ENCODE data around the gene CLASRP.
"Not testable (repeated sequence)": the region's sequence is repeated elsewhere in the genome, so short reads cannot be mapped to it uniquely, and the experiment has no call there.

CLASRP gene

GRCh38 chr19:45100201-45100600 is 61.4 kb downstream of the CLASRP start:
- DNase-seq (ENCODE audit: low read depth in 2 of 3, low spot score in 1 of 3) = no peak

DNA sequence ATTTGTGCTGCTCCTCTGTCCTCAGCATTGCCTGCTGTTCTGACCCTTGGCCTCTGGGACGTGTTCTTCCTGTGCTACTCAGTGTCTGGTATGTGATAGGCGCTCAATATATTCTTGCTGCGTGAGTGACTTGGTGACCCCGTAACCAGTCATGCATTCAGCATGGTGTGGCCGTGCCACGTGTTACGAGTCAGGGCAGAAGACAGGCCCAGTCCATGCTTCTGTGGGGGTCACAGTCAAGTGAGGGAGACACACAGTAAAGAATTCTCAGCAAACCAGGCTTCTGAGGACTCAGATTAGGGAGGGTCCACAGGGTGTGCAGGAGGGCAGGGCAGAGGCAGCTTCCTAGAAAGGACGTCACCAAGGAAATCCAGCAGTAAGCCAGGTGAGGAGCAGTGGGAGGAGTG is 62.0 kb downstream of the CLASRP start:
- DNase-seq (ENCODE audit: low read depth in 2 of 3, low spot score in 1 of 3) = no peak

GRCh38 chr19:45101806-45102205 is 63.0 kb downstream of the CLASRP start:
- no peak for DNase-seq (ENCODE audit: low read depth in 2 of 3, low spot score in 1 of 3)

DNA sequence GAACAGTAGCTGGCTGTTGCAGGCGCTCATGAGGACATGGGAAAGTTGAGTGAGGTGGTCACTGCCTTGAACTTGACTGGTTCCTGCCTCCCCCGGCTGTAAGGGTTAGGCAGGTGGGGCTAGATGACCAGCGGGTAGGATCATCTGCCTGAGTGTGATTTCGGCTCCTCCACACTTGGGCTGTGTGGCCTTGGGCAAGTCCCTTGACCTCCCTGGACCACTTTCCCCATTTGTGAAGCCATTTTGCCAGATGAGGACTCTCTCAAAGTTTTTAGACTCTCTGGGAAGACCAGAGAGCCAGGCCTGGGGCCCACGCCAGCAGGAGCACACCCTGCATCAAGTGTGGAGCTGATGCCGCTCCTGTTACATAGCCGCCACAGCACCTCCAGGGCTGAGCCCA is 63.6 kb downstream of the CLASRP start:
- no peak for DNase-seq (ENCODE audit: low read depth in 2 of 3, low spot score in 1 of 3)

DNA sequence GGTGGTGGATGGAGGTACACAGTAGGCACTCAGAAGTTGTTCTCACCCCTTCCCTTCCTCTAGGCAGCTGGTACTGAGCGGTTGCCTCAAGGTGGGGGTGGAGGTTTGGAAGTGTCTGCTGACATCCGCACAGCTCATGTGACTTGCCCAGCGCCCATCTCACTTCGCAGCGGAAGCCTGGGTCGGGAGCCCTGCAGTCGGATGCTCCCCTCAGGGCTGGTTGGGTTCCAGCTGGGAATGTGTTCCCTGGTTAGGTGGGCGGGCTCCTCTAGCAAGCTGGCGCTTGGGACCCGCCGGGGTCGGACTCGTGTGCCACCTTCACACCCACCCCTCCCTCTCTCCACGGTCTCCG is 64.3 kb downstream of the CLASRP start:
- no peak for DNase-seq (ENCODE audit: low read depth in 2 of 3, low spot score in 1 of 3)

DNA sequence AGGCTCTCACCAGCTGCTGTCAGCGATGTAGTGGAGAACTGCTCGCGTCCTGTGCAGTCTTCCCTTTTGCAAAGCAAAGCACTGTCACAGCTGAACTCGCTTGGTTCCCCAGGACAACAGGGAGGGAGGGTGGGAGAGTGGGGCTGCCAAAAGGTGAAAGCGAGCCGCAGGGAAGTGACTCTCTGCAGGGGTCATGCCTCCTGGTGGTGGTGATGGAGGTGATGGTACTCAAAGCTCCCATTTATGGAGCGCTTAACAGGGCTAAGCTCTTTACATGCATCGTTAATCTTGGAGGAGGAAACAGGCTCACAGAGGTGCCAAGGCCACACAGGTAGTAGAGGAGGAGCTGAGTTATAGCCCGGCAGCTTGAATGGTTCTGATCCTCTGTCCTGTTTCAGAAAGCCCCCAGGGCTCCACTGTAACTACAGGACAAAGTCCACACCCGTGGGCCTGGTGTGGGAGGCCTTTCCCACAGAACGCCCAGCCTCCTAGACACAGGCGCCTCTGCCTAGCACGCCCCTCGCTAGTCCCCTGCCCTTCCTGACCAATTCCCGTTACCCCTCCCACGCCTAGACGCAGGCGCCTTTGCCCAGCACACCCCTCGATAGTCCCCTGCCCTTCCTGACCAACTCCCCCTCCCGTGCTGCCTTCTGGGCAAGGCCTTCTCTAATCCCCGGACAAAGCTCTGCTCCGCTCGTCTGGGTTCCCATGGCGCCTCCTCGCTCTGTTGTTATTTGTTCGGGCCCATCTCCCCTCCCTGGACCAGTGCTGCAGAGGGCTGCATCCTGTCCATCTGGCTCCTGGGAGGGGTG is 64.9 kb downstream of the CLASRP start:
- DNase-seq (ENCODE audit: low read depth in 2 of 3, low spot score in 1 of 3) = no peak

GRCh38 chr19:45104658-45105349 is 66.0 kb downstream of the CLASRP start:
- no peak for DNase-seq (ENCODE audit: low read depth in 2 of 3, low spot score in 1 of 3)

DNA sequence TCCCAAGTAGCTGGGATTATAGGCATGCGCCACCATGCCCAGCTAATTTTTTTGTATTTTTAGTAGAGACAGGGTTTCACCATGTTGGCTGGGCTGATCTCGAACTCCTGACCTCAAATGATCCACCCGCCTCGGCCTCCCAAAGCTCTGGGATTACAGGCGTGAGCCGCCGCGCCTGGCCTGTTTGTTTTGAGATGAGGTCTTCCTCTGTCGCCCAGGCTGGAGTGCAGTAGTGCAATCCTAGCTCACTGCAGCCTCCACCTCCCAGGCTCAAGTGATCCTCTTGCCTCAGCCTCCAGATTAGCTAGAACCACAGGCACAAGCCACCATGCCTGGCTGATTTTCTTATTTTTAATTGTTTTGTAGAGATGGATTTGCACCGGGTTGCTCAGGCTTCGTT is 67.5 kb downstream of the CLASRP start:
- DNase-seq (ENCODE audit: low read depth in 2 of 3, low spot score in 1 of 3) = not testable (repeated sequence)

DNA sequence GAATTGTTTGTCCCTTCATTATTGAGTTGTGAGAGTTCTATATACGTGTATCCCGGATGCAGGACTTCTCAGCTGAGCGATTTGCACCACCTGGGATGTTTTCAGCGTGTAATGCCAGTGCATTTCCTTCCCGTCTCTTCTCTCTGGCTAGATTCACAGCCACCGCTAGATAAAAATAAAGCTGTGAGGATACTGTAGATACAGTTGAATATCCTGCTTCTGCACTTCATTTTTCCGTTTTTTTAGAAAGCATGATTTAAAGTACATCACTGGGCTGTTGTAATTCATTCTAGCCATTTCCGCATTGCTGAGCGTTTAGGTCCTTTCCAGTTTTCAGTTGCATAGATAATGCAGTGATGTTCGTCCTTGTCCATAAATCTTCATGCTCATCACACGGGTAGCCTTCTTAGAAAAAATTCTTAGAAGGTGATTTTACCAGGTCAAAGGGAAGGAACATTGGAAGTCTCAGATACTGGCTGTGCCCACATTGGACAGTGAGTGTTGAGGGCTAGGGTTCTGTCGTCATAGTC is 68.8 kb downstream of the CLASRP start:
- no peak for DNase-seq (ENCODE audit: low read depth in 2 of 3, low spot score in 1 of 3)

GRCh38 chr19:45110851-45111266 is 72.0 kb downstream of the CLASRP start:
- DNase-seq (ENCODE audit: low read depth in 2 of 3, low spot score in 1 of 3) = no peak

- DNase-seq (ENCODE audit: low read depth in 2 of 3, low spot score in 1 of 3) = no peak
These were observed 73.4 kb downstream of the CLASRP start for GRCh38 chr19:45112111-45112827.

DNA sequence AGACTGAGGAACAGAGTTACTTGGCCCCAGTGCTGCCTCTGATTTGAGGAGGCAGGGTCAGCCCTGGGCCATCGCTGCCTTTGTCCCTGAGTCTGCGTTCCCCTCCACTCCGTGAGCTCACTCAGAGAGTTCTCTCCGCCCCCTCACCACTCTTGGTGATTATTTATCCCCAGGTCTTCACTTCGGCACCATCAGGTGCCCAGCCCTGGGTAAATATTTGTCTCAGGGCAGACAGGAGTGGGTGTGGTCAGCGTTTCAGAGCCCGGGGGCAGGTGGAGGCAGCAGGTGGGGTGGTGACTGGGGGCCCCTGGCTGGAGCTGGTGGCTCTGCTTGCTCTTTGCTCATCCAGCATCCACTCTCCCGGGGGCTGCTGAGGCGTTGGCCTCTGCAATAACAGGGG is 74.8 kb downstream of the CLASRP start:
- no peak for DNase-seq (ENCODE audit: low read depth in 2 of 3, low spot score in 1 of 3)

DNA sequence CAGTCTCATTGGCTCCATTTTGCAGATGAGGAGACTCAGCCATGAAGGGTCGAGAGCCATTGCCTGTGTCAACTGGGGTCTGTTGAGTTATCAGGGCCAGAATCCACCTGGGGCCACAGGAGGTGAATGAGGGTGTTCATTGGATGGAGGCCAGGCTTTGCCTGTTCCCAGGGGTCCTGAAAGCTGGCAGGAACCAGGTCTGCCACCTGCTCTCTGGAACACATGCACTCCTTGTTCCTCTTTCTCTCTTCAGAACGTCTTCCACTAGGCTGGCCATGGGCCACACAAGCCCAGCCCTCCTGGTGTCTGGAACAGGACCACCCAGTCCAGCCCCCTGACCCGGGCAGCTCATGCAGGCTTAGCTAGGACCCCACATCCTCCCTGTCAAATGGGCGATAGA is 75.3 kb downstream of the CLASRP start:
- DNase-seq (ENCODE audit: low read depth in 2 of 3, low spot score in 1 of 3) = no peak

- DNase-seq (ENCODE audit: low read depth in 2 of 3, low spot score in 1 of 3) = no peak
These were observed 77.2 kb downstream of the CLASRP start for GRCh38 chr19:45115809-45116615.

- peak; percentile 45 to 58 (median 52) for DNase-seq (ENCODE audit: low read depth in 2 of 3, low spot score in 1 of 3)
These were observed 78.3 kb downstream of the CLASRP start for GRCh38 chr19:45117167-45117594.

DNA sequence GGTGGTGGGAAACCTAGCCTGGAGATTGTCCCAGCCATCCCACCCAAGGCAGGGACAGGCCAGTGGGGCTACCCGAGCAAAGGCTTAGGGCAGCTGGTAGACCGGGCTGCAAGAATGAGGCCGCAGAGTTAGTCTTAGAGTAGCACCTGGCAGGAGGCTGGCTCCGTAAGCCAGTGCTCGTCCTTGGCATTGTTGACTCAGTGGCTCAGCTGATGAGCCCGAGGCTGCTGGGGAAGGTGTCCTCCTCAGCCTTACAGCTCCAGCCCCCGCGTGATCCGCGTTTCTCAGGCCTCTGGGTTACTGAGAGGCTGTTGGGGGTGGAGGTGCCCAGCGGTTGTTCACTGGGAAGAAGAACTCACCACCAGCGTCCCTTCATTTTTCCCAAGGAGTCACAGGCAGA is 78.8 kb downstream of the CLASRP start:
- DNase-seq (ENCODE audit: low read depth in 2 of 3, low spot score in 1 of 3) = no peak

DNA sequence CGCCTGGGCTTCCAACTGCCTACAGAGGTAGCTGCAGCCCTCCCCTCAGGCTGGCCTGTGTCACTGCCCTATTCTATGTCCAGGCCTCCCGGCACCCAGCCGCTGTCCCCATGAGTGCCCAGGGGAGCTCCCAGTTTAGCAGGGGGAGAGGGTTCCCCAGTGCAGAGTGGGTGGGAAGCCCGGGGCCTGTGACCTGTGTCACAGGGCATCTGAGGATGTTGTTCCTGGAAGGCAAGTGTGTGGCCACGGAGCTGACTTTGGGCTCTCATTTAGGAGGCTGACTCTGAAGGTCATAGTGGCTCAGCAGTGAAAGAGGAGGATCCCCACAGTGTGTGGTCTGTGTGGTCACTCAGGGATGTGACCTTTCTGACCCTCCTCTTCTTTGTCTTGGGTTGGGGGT is 79.3 kb downstream of the CLASRP start:
- no peak for DNase-seq (ENCODE audit: low read depth in 2 of 3, low spot score in 1 of 3)

- not testable (repeated sequence) for DNase-seq (ENCODE audit: low read depth in 2 of 3, low spot score in 1 of 3)
These were observed 79.9 kb downstream of the CLASRP start for GRCh38 chr19:45118591-45119355.

DNA sequence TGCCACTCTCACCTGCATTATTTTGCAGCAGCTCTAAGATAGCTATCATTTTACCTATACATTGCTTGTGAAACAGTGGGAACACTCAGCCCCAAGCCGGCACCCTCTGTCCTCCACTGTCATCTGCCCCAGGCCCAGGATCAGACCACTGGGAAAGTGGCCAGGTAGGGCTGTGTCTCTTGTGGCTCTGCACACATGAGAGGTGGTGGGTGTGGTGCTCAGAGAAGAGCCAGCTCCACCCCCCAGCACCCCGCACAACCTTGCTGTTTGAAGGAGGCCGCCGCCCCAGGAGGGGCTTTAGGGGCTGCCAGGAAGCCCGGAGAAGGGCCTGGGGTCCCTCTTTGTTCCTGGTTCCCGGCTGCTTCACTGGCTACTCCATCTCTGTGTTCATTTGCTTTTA is 80.7 kb downstream of the CLASRP start:
- no peak for DNase-seq (ENCODE audit: low read depth in 2 of 3, low spot score in 1 of 3)
